ENCODE results near the gene LTA4H. TPM values are rescaled to one million over a fixed set of nuclear protein-coding genes. Genes with fewer than 3 reads are reported as not detected.
"Not testable (repeated sequence)": the region's sequence is repeated elsewhere in the genome, so short reads cannot be mapped to it uniquely, and the experiment has no call there.

Gene LTA4H
- polyA plus RNA-seq, 1 experiment, result 93.6 TPM

- ChIA-PET CTCF (no interaction called here), POLR2A (no interaction called here)
- Histone ChIP-seq H3K27ac (ENCODE audit: low read depth, low read length) (no peak overlapping the region), H3K9me3 (ENCODE audit: control insufficient read depth, insufficient read depth, low read length) (peaks cover 3% of the 10 kb centered on the region; the same call in 1 of the 2 replicates), H3K4me3 (ENCODE audit: low read depth, low read length) (no peak overlapping the region), H3K27me3 (ENCODE audit: control insufficient read depth, insufficient read depth, low read length) (peaks cover 7% of the 10 kb centered on the region)
- TF ChIP-seq, protein P1, sequence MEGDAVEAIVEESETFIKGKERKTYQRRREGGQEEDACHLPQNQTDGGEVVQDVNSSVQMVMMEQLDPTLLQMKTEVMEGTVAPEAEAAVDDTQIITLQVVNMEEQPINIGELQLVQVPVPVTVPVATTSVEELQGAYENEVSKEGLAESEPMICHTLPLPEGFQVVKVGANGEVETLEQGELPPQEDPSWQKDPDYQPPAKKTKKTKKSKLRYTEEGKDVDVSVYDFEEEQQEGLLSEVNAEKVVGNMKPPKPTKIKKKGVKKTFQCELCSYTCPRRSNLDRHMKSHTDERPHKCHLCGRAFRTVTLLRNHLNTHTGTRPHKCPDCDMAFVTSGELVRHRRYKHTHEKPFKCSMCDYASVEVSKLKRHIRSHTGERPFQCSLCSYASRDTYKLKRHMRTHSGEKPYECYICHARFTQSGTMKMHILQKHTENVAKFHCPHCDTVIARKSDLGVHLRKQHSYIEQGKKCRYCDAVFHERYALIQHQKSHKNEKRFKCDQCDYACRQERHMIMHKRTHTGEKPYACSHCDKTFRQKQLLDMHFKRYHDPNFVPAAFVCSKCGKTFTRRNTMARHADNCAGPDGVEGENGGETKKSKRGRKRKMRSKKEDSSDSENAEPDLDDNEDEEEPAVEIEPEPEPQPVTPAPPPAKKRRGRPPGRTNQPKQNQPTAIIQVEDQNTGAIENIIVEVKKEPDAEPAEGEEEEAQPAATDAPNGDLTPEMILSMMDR (IDR thresholded peaks at IDR 0.05; ENCODE audit: low read depth, low read length), result no peak
- no peak for DNase-seq (ENCODE audit: low read depth, low spot score)
Observed at GRCh38 chr12:95976416-95976832, 59.0 kb downstream of the LTA4H start.

- CTCF ChIA-PET, result no interaction called here
- TF ChIP-seq, protein P1 (IDR thresholded peaks at IDR 0.05; ENCODE audit: low read depth, low read length), result no peak
- POLR2A ChIA-PET, result no interaction called here
- DNase-seq (ENCODE audit: low read depth, low spot score), result no peak
- peaks cover 5% of the 10 kb centered on the region for H3K27me3 ChIP-seq (ENCODE audit: control insufficient read depth, insufficient read depth, low read length)
- H3K9me3 ChIP-seq (ENCODE audit: control insufficient read depth, insufficient read depth, low read length), result peaks cover 3% of the 10 kb centered on the region; the same call in 1 of the 2 replicates
- H3K27ac ChIP-seq (ENCODE audit: low read depth, low read length), result no peak overlapping the region
- H3K4me3 ChIP-seq (ENCODE audit: low read depth, low read length), result no peak overlapping the region
Observed at GRCh38 chr12:95975491-95975890, 59.9 kb downstream of the LTA4H start.

- CTCF ChIA-PET, result no interaction called here
Observed at GRCh38 chr12:95974358-95974757, 61.0 kb downstream of the LTA4H start.

DNA sequence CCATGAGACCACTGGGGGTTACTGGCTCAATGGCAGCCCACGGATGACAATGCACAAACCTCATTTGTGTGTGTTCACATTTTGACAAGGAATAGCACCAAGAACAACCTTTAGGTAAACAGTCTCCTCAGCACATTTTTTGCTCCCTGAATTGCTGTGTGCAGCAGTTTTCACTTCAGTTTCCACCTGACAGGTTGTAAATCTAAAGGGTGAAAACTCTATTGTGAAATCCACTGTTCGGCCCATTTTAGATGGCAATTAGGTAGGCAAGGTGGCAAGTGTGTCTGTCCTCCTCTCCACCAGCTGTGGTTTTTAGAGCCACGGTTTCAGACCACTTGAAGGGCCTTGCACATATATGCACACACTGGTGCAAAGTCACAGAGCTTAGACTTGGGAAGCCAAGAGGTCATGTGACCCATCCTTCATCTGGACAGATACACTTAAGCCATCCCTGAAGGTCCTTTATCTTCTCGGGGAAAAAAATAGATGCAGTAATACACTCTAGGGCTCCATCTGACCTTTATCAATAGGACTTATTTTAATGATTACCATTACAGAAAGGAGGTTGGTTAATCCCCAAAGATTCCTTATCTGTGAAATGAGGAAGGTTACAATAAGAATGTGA lies 62.4 kb downstream of the LTA4H start:
- DNase-seq (ENCODE audit: low read depth, low spot score), result no peak
- CTCF ChIA-PET, result interaction anchor here (0.6 to 0.7 kb wide), 3 partner anchors 24 to 32 kb away, joined by 3 to 5 read pairs (median 3); no protein-coding TSS in a partner anchor
- POLR2A ChIA-PET, result no interaction called here
- peaks cover 3% of the 10 kb centered on the region for H3K27me3 ChIP-seq (ENCODE audit: control insufficient read depth, insufficient read depth, low read length)
- H3K4me3 ChIP-seq (ENCODE audit: low read depth, low read length), result no peak overlapping the region
- TF ChIP-seq, protein P1 (IDR thresholded peaks at IDR 0.05; ENCODE audit: low read depth, low read length), result no peak
- peaks cover 3% of the 10 kb centered on the region; the same call in 1 of the 2 replicates for H3K9me3 ChIP-seq (ENCODE audit: control insufficient read depth, insufficient read depth, low read length)
- no peak overlapping the region for H3K27ac ChIP-seq (ENCODE audit: low read depth, low read length)

More at GRCh38 chr12:95974358-95974757, 61.0 kb downstream of the LTA4H start:
- POLR2A ChIA-PET, result no interaction called here
- H3K27ac ChIP-seq (ENCODE audit: low read depth, low read length), result no peak overlapping the region
- no peak for DNase-seq (ENCODE audit: low read depth, low spot score)
- H3K27me3 ChIP-seq (ENCODE audit: control insufficient read depth, insufficient read depth, low read length), result peaks cover 3% of the 10 kb centered on the region
- TF ChIP-seq, protein P1 (IDR thresholded peaks at IDR 0.05; ENCODE audit: low read depth, low read length), result no peak
- H3K9me3 ChIP-seq (ENCODE audit: control insufficient read depth, insufficient read depth, low read length), result peaks cover 3% of the 10 kb centered on the region; the same call in 1 of the 2 replicates
- H3K4me3 ChIP-seq (ENCODE audit: low read depth, low read length), result no peak overlapping the region

DNA sequence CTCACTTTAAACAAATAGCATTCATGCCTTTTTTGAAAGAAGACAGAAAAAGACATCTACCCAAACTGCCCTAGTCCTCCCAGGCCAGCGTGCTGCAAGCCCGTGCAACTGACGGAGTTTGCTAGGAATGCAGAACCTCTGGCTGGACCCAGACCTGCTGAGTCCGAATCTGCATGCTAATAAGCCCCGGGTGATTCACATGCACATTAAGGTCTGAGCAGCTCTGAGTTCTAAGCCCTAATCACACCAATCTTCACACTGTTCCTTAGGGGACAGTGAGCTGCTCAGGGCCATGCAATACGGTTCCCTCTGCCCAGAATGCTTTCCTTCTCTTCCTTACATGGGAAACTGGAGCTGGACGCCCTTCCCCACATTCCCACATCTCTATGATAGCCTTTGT lies 64.5 kb downstream of the LTA4H start:
- Histone ChIP-seq H3K27me3 (ENCODE audit: control insufficient read depth, insufficient read depth, low read length) (no peaks in the 10 kb centered on the region), H3K4me3 (ENCODE audit: low read depth, low read length) (no peak overlapping the region), H3K27ac (ENCODE audit: low read depth, low read length) (no peak overlapping the region), H3K9me3 (ENCODE audit: control insufficient read depth, insufficient read depth, low read length) (no peaks in the 10 kb centered on the region)
- DNase-seq (ENCODE audit: low read depth, low spot score), result no peak
- ChIA-PET CTCF (interaction anchor here (0.6 kb wide), 1 partner anchor 12 kb away, joined by 3 read pairs; no protein-coding TSS in a partner anchor), POLR2A (no interaction called here)
- TF ChIP-seq, protein P1 (IDR thresholded peaks at IDR 0.05; ENCODE audit: low read depth, low read length), result no peak

DNA sequence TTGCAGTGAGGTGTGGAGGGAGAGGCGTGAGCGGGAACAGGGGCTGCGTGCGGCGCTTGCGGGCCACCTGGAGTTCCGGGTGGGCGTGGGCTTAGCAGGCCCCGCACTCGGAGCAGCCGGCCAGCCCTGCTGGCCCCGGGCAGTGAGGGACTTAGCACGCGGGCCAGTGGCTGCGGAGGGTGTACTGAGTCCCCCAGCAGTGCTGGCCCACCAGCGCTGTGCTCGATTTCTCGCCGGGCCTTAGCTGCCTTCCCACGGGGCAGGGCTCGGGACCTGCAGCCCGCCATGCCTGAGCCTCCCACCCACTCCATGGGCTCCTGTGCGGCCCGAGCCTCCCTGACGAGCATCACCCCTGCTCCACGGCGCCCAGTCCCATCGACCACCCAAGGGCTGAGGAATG lies 66.3 kb downstream of the LTA4H start:
- DNase-seq (ENCODE audit: low read depth, low spot score); H3K27me3 ChIP-seq (ENCODE audit: control insufficient read depth, insufficient read depth, low read length); H3K4me3 ChIP-seq (ENCODE audit: low read depth, low read length); H3K27ac ChIP-seq (ENCODE audit: low read depth, low read length); POLR2A ChIA-PET; CTCF ChIA-PET; H3K9me3 ChIP-seq (ENCODE audit: control insufficient read depth, insufficient read depth, low read length): not testable (repeated sequence)

All from AG04450 (cell line).